Keratinocyte (primary cell): ENCODE data around the gene KRT1. TPM values are rescaled to one million over a fixed set of nuclear protein-coding genes. Genes with fewer than 3 reads are reported as not detected.

ENCODE experiments used
- DNase-seq: peaks from one replicate; pipeline ENCODE4 v3.0.0-alpha.2; 2011; ENCODE audit warnings: low read depth, missing footprints, low spot score
- FAIRE-seq: peaks from 2 replicates; lab custom pipeline; 2011; peaks lifted over from hg19 to GRCh38; lab: Jason Lieb, UNC
- H2AFZ ChIP-seq: 2 replicates; pipeline ENCODE4 v1.6.0; 2012; ENCODE audit warnings: low read length, control low read depth, inconsistent platforms; ENCODE audit not compliant: control insufficient read depth
- H3K27ac ChIP-seq: 2 replicates; pipeline ENCODE4 v1.5.1; 2011; ENCODE audit warnings: low read length; ENCODE audit not compliant: control insufficient read depth, insufficient read depth
- H3K27me3 ChIP-seq: 3 replicates; pipeline ENCODE4 v1.6.0; 2011; ENCODE audit warnings: low read length; ENCODE audit not compliant: control insufficient read depth, insufficient read depth; ENCODE audit errors: extremely low read depth
- H3K36me3 ChIP-seq, 2 experiments: 2 replicates in 1 of 2; 3 replicates in 1 of 2; pipeline ENCODE4 v1.5.1; 2011; ENCODE audit warnings: low read length in 2 of 2, mild to moderate bottlenecking in 1 of 2; ENCODE audit not compliant: control insufficient read depth in 2 of 2, insufficient read depth in 2 of 2; ENCODE audit errors: extremely low read depth in 1 of 2
- H3K4me1 ChIP-seq: 3 replicates; pipeline ENCODE4 v1.5.1; 2011; ENCODE audit warnings: low read length; ENCODE audit not compliant: control insufficient read depth, insufficient read depth; ENCODE audit errors: extremely low read depth
- H3K4me2 ChIP-seq: 3 replicates; pipeline ENCODE4 v1.6.0; 2011; ENCODE audit warnings: low read depth, low read length; ENCODE audit not compliant: control insufficient read depth, insufficient read depth; ENCODE audit errors: extremely low read depth
- H3K4me3 ChIP-seq, 3 experiments: fragments of 200-600 bp in 1 of 3; sonication (generic) in 1 of 3; 2 replicates in 2 of 3; 3 replicates in 1 of 3; pipeline ENCODE4 v1.5.1; 2011 to 2016; ENCODE audit warnings: low read length in 3 of 3, mild to moderate bottlenecking in 3 of 3, control low read depth in 2 of 3, inconsistent platforms in 1 of 3, low read depth in 1 of 3, mixed read lengths in 1 of 3, mixed run types in 1 of 3, moderate library complexity in 1 of 3; ENCODE audit not compliant: control insufficient read depth in 2 of 3, insufficient read depth in 2 of 3; ENCODE audit errors: extremely low read depth in 1 of 3
- H3K79me2 ChIP-seq: 2 replicates; pipeline ENCODE4 v1.6.0; 2012; ENCODE audit warnings: low read length; ENCODE audit not compliant: control insufficient read depth, insufficient read depth
- H3K9ac ChIP-seq: 3 replicates; pipeline ENCODE4 v1.6.0; 2011; ENCODE audit warnings: low read length; ENCODE audit not compliant: control insufficient read depth, insufficient read depth; ENCODE audit errors: extremely low read depth
- H3K9me1 ChIP-seq: 3 replicates; pipeline ENCODE4 v1.6.0; 2011; ENCODE audit warnings: low read length; ENCODE audit not compliant: control insufficient read depth, insufficient read depth; ENCODE audit errors: extremely low read depth
- H3K9me3 ChIP-seq: 2 replicates; pipeline ENCODE4 v1.5.1; 2012; ENCODE audit warnings: low read depth, low read length; ENCODE audit not compliant: control insufficient read depth
- H4K20me1 ChIP-seq: 3 replicates; pipeline ENCODE4 v1.6.0; 2011; ENCODE audit warnings: low read length; ENCODE audit not compliant: control insufficient read depth, insufficient read depth; ENCODE audit errors: extremely low read depth
- EZH2 ChIP-seq: IDR thresholded peaks from one replicate; pipeline ENCODE4 v1.6.1; 2012; ENCODE audit warnings: inconsistent platforms, mild to moderate bottlenecking, low read length, moderate library complexity
- dilution Hi-C: fragments of 300-500 bp; cut with MboI; formaldehyde crosslinking; loops from one replicate; pipeline ENCODE4 v1.7.0; 2020; ENCODE audit warnings: low sequenced_read_pairs; ENCODE audit not compliant: extremely low pct_ligation_motif_present
- polyA plus RNA-seq, 5 experiments: library from polyadenylated mRNA; depleted of rRNA in 3 of 5; stranded (reverse) in 3 of 5; stranded (forward) in 1 of 5; unstranded in 1 of 5; fragments of >200 nt; gene quantifications; 1 replicate in 1 of 5; 2 replicates in 3 of 5; 3 replicates in 1 of 5; pipeline versions ENCODE4 v1.2.1 to v1.2.3, GENCODE V29; 2011 to 2012; ENCODE audit warnings: missing spikeins in 2 of 5, low read depth in 1 of 5, low replicate concordance in 1 of 5
- TF ChIP-seq, protein P1 (sequence below), 3 experiments: IDR thresholded peaks in 1 of 3; conservative IDR thresholded peaks in 1 of 3; optimal IDR thresholded peaks in 1 of 3; 2 replicates in 2 of 3; 3 replicates in 1 of 3; pipeline versions ENCODE3 to v1.5.1; 2011; ENCODE audit warnings: low read length in 3 of 3, mild to moderate bottlenecking in 3 of 3, moderate library complexity in 2 of 3, control low read depth in 1 of 3, inconsistent platforms in 1 of 3; ENCODE audit not compliant: insufficient read depth in 2 of 3; ENCODE audit errors: extremely low read depth in 1 of 3

KRT1 gene
- polyA plus RNA-seq, 1 donor (not counting 4 experiments of a cell fraction or from before 2014, with no cell fraction given) = 92.2 TPM

GRCh38 chr12:52646613-52647012, 33.6 kb downstream of the KRT1 start:
- DNase-seq (no peak), FAIRE-seq (no peak)
- H3K27me3 ChIP-seq = peaks cover 13% of the 10 kb centered on the region

DNA sequence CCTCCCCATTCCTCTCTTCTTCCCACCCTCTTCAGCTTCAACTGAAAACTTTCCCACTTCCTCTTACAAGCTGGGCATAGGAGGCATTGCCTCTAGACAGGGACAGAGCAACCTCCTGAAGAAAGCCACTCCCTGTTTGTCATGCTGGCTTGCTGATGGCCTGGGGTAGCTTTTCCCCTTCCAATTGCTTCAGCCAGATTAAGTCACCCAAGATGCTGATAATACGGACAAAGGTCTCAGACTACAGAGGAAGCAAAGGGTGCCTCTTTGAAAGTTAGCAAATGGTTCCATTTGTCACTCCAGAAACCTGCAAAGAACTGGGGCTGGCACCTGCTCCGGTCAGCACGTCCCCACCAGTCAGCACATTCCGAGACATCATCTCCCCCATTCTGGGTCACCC, 34.2 kb downstream of the KRT1 start:
- TF ChIP-seq, protein P1, sequence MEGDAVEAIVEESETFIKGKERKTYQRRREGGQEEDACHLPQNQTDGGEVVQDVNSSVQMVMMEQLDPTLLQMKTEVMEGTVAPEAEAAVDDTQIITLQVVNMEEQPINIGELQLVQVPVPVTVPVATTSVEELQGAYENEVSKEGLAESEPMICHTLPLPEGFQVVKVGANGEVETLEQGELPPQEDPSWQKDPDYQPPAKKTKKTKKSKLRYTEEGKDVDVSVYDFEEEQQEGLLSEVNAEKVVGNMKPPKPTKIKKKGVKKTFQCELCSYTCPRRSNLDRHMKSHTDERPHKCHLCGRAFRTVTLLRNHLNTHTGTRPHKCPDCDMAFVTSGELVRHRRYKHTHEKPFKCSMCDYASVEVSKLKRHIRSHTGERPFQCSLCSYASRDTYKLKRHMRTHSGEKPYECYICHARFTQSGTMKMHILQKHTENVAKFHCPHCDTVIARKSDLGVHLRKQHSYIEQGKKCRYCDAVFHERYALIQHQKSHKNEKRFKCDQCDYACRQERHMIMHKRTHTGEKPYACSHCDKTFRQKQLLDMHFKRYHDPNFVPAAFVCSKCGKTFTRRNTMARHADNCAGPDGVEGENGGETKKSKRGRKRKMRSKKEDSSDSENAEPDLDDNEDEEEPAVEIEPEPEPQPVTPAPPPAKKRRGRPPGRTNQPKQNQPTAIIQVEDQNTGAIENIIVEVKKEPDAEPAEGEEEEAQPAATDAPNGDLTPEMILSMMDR (optimal IDR thresholded peaks at IDR 0.05 in 1 of 3, IDR thresholded peaks at IDR 0.05 in 1 of 3, conservative IDR thresholded peaks at IDR 0.05 in 1 of 3; ENCODE audit: extremely low read depth in 1 of 3, insufficient read depth in 2 of 3, low read length in 3 of 3) = no peak
- no peak for TF ChIP-seq EZH2
- H3K36me3 ChIP-seq = no peaks in the 10 kb centered on the region
- H4K20me1 ChIP-seq = no peaks in the 10 kb centered on the region
- H3K27ac ChIP-seq = no peak overlapping the region
- no peak overlapping the region for H3K9ac ChIP-seq
- H3K4me3 ChIP-seq = no peak overlapping the region
- H3K9me3 ChIP-seq = no peaks in the 10 kb centered on the region
- H3K79me2 ChIP-seq = no peaks in the 10 kb centered on the region
- DNase-seq = no peak
- H2AFZ ChIP-seq = no peak overlapping the region
- H3K9me1 ChIP-seq = no peaks in the 10 kb centered on the region
- peaks cover 4% of the 10 kb centered on the region for H3K4me1 ChIP-seq
- no peak overlapping the region for H3K4me2 ChIP-seq
- dilution Hi-C loops = no loop called here
- FAIRE-seq = no peak
- peaks cover 14% of the 10 kb centered on the region for H3K27me3 ChIP-seq

More at GRCh38 chr12:52646613-52647012, 33.6 kb downstream of the KRT1 start:
- dilution Hi-C loops = no loop called here
- Histone ChIP-seq H3K4me3 (no peak overlapping the region), H3K27ac (no peak overlapping the region), H3K4me2 (no peak overlapping the region), H3K9ac (no peak overlapping the region), H3K36me3 (no peaks in the 10 kb centered on the region), H3K9me1 (no peaks in the 10 kb centered on the region), H3K9me3 (no peaks in the 10 kb centered on the region), H3K79me2 (no peaks in the 10 kb centered on the region), H3K4me1 (peaks cover 5% of the 10 kb centered on the region), H2AFZ (no peak overlapping the region), H4K20me1 (no peaks in the 10 kb centered on the region)
- TF ChIP-seq EZH2 = no peak
- TF ChIP-seq, protein P1 (optimal IDR thresholded peaks at IDR 0.05 in 1 of 3, IDR thresholded peaks at IDR 0.05 in 1 of 3, conservative IDR thresholded peaks at IDR 0.05 in 1 of 3; ENCODE audit: extremely low read depth in 1 of 3, insufficient read depth in 2 of 3, low read length in 3 of 3) = no peak
